HepG2 (cell line): Measurements from ENCODE around the gene NGEF. TPM values are rescaled to one million over a fixed set of nuclear protein-coding genes. Genes with fewer than 3 reads are reported as not detected.

Source experiments
- ATAC-seq: fragments of 200-7000 bp; cut with Tn5 transposase; 3 replicates; pipeline ENCODE4 v1.9.1; 2020; ENCODE audit warnings: mild to moderate bottlenecking, moderate library complexity
- BruUV-seq: library from RNA; stranded (reverse); fragments of 400-500 nt; replicated peaks from 2 replicates; lab custom pipeline; 2021; lab: Mats Ljungman, UMichigan
- CTCF ChIA-PET: fragments of 300-600 bp; formaldehyde crosslinking; extraction: SDS; loops from one replicate; lab custom pipeline; 2021; ENCODE audit warnings: low total read pairs, inconsistent platforms, low intra/inter-chr PET ratio; lab: Yijun Ruan, JAX
- POLR2A ChIA-PET: fragments of 350-600 bp; sonication (Branson Sonifier 250); formaldehyde crosslinking; loops from one replicate; lab custom pipeline; 2020; ENCODE audit warnings: antibody characterized with exemption, inconsistent platforms; lab: Yijun Ruan, JAX
- DNase-seq: peaks from one replicate; pipeline ENCODE4 v3.0.0-alpha.2; 2015; ENCODE audit warnings: low spot score
- FAIRE-seq: peaks from 3 replicates; lab custom pipeline; 2011; peaks lifted over from hg19 to GRCh38; lab: Jason Lieb, UNC
- H2AFZ ChIP-seq: one replicate; pipeline ENCODE4 v1.6.1; 2011; ENCODE audit warnings: low read length, inconsistent platforms
- H3K27ac ChIP-seq: fragments of 300-600 bp; 3 replicates; pipeline ENCODE4 v1.8.0; 2011; ENCODE audit warnings: mixed run types, mild to moderate bottlenecking, mixed read lengths, low read length, inconsistent platforms; ENCODE audit not compliant: insufficient read depth; ENCODE audit errors: extremely low read length
- H3K27me3 ChIP-seq, 2 experiments: fragments of 200-600 bp in 1 of 2; 2 replicates in 1 of 2; 3 replicates in 1 of 2; pipeline versions ENCODE4 v1.6.0 to v1.8.0; 2011; ENCODE audit warnings: low read length in 2 of 2, mild to moderate bottlenecking in 2 of 2, moderate library complexity in 2 of 2, inconsistent platforms in 1 of 2; ENCODE audit not compliant: insufficient read depth in 2 of 2, control insufficient read depth in 1 of 2
- H3K36me3 ChIP-seq, 2 experiments: fragments of 200-600 bp in 1 of 2; replicated peaks in 1 of 2; 2 replicates in 1 of 2; 3 replicates in 1 of 2; pipeline versions ENCODE4 v1.5.1 to v1.8.0; 2011; ENCODE audit warnings: low read length in 2 of 2, inconsistent platforms in 1 of 2; ENCODE audit not compliant: insufficient read depth in 2 of 2, control insufficient read depth in 1 of 2
- H3K4me1 ChIP-seq: 2 replicates; pipeline ENCODE4 v1.5.1; 2012; ENCODE audit warnings: low read length, inconsistent platforms; ENCODE audit not compliant: insufficient read depth
- H3K4me2 ChIP-seq: 2 replicates; pipeline ENCODE4 v1.6.0; 2011; ENCODE audit warnings: low read depth, low read length, inconsistent platforms
- H3K4me3 ChIP-seq, 3 experiments: fragments of 200-600 bp in 1 of 3; sonication (generic), shearing (Covaris generic) in 1 of 3; replicated peaks in 1 of 3; 2 replicates each; pipeline ENCODE4 v1.5.1; 2011 to 2016; ENCODE audit warnings: low read length in 3 of 3, inconsistent platforms in 2 of 3, low read depth in 2 of 3, mild to moderate bottlenecking in 2 of 3, control low read depth in 1 of 3, mixed read lengths in 1 of 3; ENCODE audit not compliant: insufficient read depth in 1 of 3
- H3K79me2 ChIP-seq: one replicate; pipeline ENCODE4 v1.6.1; 2011; ENCODE audit warnings: low read length, inconsistent platforms; ENCODE audit not compliant: insufficient read depth
- H3K9ac ChIP-seq: 2 replicates; pipeline ENCODE4 v1.6.0; 2011; ENCODE audit warnings: mild to moderate bottlenecking, low read depth, low read length, inconsistent platforms; ENCODE audit not compliant: insufficient read depth
- H3K9me3 ChIP-seq: 2 replicates; pipeline ENCODE4 v1.5.1; 2012; ENCODE audit warnings: mild to moderate bottlenecking, low read length
- H4K20me1 ChIP-seq: 2 replicates; pipeline ENCODE4 v1.6.0; 2011; ENCODE audit warnings: inconsistent platforms, mild to moderate bottlenecking, low read length, moderate library complexity; ENCODE audit not compliant: insufficient read depth
- ATF1 ChIP-seq: IDR thresholded peaks from 2 replicates; pipeline ENCODE4 v1.6.1; 2016; ENCODE audit warnings: mild to moderate bottlenecking, control low read depth
- ETV5 ChIP-seq: IDR thresholded peaks from 2 replicates; pipeline ENCODE4 v1.6.1; 2018; ENCODE audit warnings: missing biosample characterization, missing genetic modification reagents, inconsistent platforms, borderline replicate concordance
- HOXA7 ChIP-seq: sonication (generic); formaldehyde crosslinking; IDR thresholded peaks from 2 replicates; pipeline ENCODE4 v1.8.1; 2022; ENCODE audit warnings: mild to moderate bottlenecking, missing genetic modification reagents, moderate library complexity
- MAX ChIP-seq: IDR thresholded peaks from 2 replicates; pipeline ENCODE4 v1.6.1; 2012; ENCODE audit warnings: inconsistent platforms
- MLX ChIP-seq: IDR thresholded peaks from 2 replicates; pipeline ENCODE4 v1.6.1; 2016
- SNAI1 ChIP-seq: sonication (generic); formaldehyde crosslinking; IDR thresholded peaks from 2 replicates; pipeline ENCODE4 v1.5.0; 2020; ENCODE audit warnings: mild to moderate bottlenecking, missing genetic modification reagents, borderline replicate concordance
- TERF1 ChIP-seq: sonication (generic); formaldehyde crosslinking; IDR thresholded peaks from 2 replicates; pipeline ENCODE4 v1.8.0; 2022; ENCODE audit warnings: mild to moderate bottlenecking, missing genetic modification reagents, moderate library complexity
- TGIF2 ChIP-seq: IDR thresholded peaks from 2 replicates; pipeline ENCODE4 v1.6.1; 2016; ENCODE audit warnings: control low read depth, missing compliant biosample characterization
- ZMYM2 ChIP-seq: sonication (generic); formaldehyde crosslinking; IDR thresholded peaks from 2 replicates; pipeline ENCODE4 v1.8.0; 2022; ENCODE audit warnings: mild to moderate bottlenecking, missing genetic modification reagents
- ZNF329 ChIP-seq: sonication (generic); formaldehyde crosslinking; IDR thresholded peaks from 2 replicates; pipeline ENCODE4 v1.9.0; 2021; ENCODE audit warnings: low read depth, mild to moderate bottlenecking, missing genetic modification reagents
- ZNF362 ChIP-seq: sonication (generic); formaldehyde crosslinking; IDR thresholded peaks from 2 replicates; pipeline ENCODE4 v1.4.0; 2020; ENCODE audit warnings: missing genetic modification reagents, mild to moderate bottlenecking, borderline replicate concordance
- WGBS: methylation state at CpG from one replicate; pipeline ENCODE4 v1.1.6; 2017; ENCODE audit warnings: low lambda C conversion rate; 5-methylcytosine and 5-hydroxymethylcytosine counted together
- in situ Hi-C: cut with HindIII; loops from 2 replicates; pipeline ENCODE4 v1.10.0; 2017; ENCODE audit warnings: low pct_unique_long_range_greater_than_20kb; ENCODE audit not compliant: extremely low pct_ligation_motif_present
- intact Hi-C: fragments of 100-400 bp; cut with micrococcal nuclease; formaldehyde crosslinking; loops from one replicate; pipeline ENCODE4 v1.10.0; 2022; ENCODE audit not compliant: unreplicated experiment
- polyA plus RNA-seq, 8 experiments: library from polyadenylated mRNA; depleted of rRNA in 3 of 8; stranded (reverse) in 7 of 8; unstranded in 1 of 8; fragments of >200 nt; fragmentation: Illumina TruSeq in 4 of 8; extraction: Trizol in 4 of 8; gene quantifications; 2 replicates each; pipeline versions ENCODE4 v1.2.1 to v1.2.3, GENCODE V29; 2011 to 2016; ENCODE audit warnings: low read depth in 4 of 8, missing spikeins in 1 of 8, mixed read lengths in 1 of 8; ENCODE audit not compliant: insufficient read depth in 1 of 8
- total RNA-seq, 5 experiments: library from RNA; depleted of rRNA; stranded (reverse); fragments of >200 nt; fragmentation: Illumina TruSeq; extraction: Trizol; gene quantifications; 2 replicates each; pipeline ENCODE4 v1.2.3, GENCODE V29; 2016; ENCODE audit warnings: low read depth in 1 of 5

The NGEF gene
- total and polyA plus RNA-seq, 2 of the 13 experiments (the other 11 are each of a cell fraction or from before 2014, with no cell fraction given) = 14.4 to 36.9 TPM

GRCh38 chr2:233012301-233012971 lies 620 bp downstream of the NGEF start (continued):
- TF ChIP-seq MLX (CRISPR knock-in tag) (no peak), HOXA7 (CRISPR knock-in tag) (no peak), ZNF362 (CRISPR knock-in tag) (no peak), ATF1 (CRISPR knock-in tag) (no peak), ZNF329 (CRISPR knock-in tag) (no peak), ETV5 (CRISPR knock-in tag) (peak; percentile 83; the same call in 1 of the 2 replicates)

- no peaks in the 10 kb centered on the region for H4K20me1 ChIP-seq
- ChIA-PET POLR2A (interaction anchor here (1.1 to 3.1 kb wide), 6 partner anchors 12 to 139 kb away, joined by 5 to 24 read pairs (median 9); partner anchors contain the start of gene INPP5D), CTCF (no interaction called here)
- H3K4me1 ChIP-seq = peaks cover 42% of the 10 kb centered on the region
- peak overlapping the region; percentile 87 for H3K4me2 ChIP-seq
- peak overlapping the region; percentile 93 for H3K27ac ChIP-seq
- no peak for DNase-seq
- FAIRE-seq = no peak
- no peaks in the 10 kb centered on the region for H3K9me3 ChIP-seq
- no peaks in the 10 kb centered on the region; a peak in 1 of 5 replicates for H3K27me3 ChIP-seq
- 100% methylated on average over 1 of the region's 1 CpG for WGBS
- H3K79me2 ChIP-seq = peaks cover 21% of the 10 kb centered on the region
- no peak overlapping the region for H2AFZ ChIP-seq
- H3K36me3 ChIP-seq = peaks cover 0 to 7% of the 10 kb centered on the region in 2 experiments; a peak in 1 of 5 replicates
- intact Hi-C loops = loop anchor here (1.0 to 5.0 kb wide), 3 partner anchors 18 to 241 kb away; partner anchors contain the start of gene ATG16L1
- no TSS peak for BruUV-seq
- no peak for ATAC-seq
- in situ Hi-C loops = no loop called here
- peak overlapping the region; percentile 66 to 93 (median 80) for H3K4me3 ChIP-seq
- peak overlapping the region; percentile 88 for H3K9ac ChIP-seq
- TF ChIP-seq MAX = 0 out of 2 replicates have a peak, but pooled peaks have one; percentile 8
- 0 out of 2 replicates have a peak, but pooled peaks have one; percentile 1 for TF ChIP-seq ZMYM2
- TF ChIP-seq TGIF2 (CRISPR knock-in tag) = 0 out of 2 replicates have a peak, but pooled peaks have one; percentile 28
- TF ChIP-seq SNAI1 (CRISPR knock-in tag) = no peak
- no peak for TF ChIP-seq TERF1 (CRISPR knock-in tag)
These were observed 1.3 kb downstream of the NGEF start for GRCh38 chr2:233011702-233012131.
